KOPT-K1 (cell line): ENCODE results near the gene RFC2.

ENCODE experiments used
- H3K27ac ChIP-seq: fragments of 200-600 bp; sonication (generic); 2 replicates; pipeline ENCODE4 v1.5.1; 2016; ENCODE audit warnings: antibody characterized with exemption, mild to moderate bottlenecking, low read depth, low read length; ENCODE audit not compliant: poor library complexity, severe bottlenecking
- H3K36me3 ChIP-seq: fragments of 200-600 bp; sonication (generic); 2 replicates; pipeline ENCODE4 v1.5.1; 2017; ENCODE audit warnings: antibody characterized with exemption, mild to moderate bottlenecking, low read length, moderate library complexity; ENCODE audit not compliant: insufficient read depth
- H3K9me3 ChIP-seq: fragments of 200-600 bp; sonication (generic); 2 replicates; pipeline ENCODE4 v1.5.1; 2017; ENCODE audit warnings: antibody characterized with exemption, low read length, mild to moderate bottlenecking; ENCODE audit not compliant: insufficient read depth, poor library complexity, severe bottlenecking

Gene RFC2

GRCh38 chr7:74183653-74184450, 70.3 kb downstream of the RFC2 start:
- Histone ChIP-seq H3K36me3 (peaks cover 100% of the 10 kb centered on the region), H3K27ac (no peak overlapping the region), H3K9me3 (no peaks in the 10 kb centered on the region)

DNA sequence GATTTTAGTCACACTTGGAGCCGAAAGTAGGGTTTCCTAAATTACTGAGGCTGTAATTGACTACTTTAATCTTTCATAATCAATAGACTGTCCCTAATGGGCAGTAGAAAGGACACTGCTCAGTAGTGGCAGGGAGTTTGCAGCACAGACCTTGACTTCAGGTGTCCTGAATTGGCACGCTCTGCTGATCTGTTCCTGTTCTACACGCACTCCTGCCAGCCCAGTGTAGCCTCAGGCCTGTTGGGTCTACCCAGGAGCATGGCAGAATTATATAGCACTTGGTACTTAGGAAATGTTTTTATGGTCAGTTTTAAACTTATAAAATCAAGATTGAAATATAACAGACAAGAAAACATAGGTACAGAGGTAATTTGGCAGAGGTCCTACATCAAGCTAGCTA, 71.1 kb downstream of the RFC2 start:
- H3K9me3 ChIP-seq, result no peaks in the 10 kb centered on the region
- no peak overlapping the region for H3K27ac ChIP-seq
- peaks cover 100% of the 10 kb centered on the region for H3K36me3 ChIP-seq

- H3K9me3 ChIP-seq, result no peaks in the 10 kb centered on the region
- H3K27ac ChIP-seq, result no peak overlapping the region
- H3K36me3 ChIP-seq, result peaks cover 100% of the 10 kb centered on the region
Observed at GRCh38 chr7:74182453-74183090, 71.6 kb downstream of the RFC2 start.

- no peaks in the 10 kb centered on the region for H3K9me3 ChIP-seq
- no peak overlapping the region for H3K27ac ChIP-seq
- peaks cover 100% of the 10 kb centered on the region for H3K36me3 ChIP-seq
Observed at GRCh38 chr7:74181821-74182220, 72.4 kb downstream of the RFC2 start.
